KBM-7 (cell line): ENCODE data around the gene UBE2O.
A peak's percentile ranks its signal among the peaks of the same experiment; 100 is the strongest.
"Not testable (repeated sequence)": the region's sequence is repeated elsewhere in the genome, so short reads cannot be mapped to it uniquely, and the experiment has no call there.

Experiments
- DNase-seq: peaks from one replicate; pipeline ENCODE4 v3.0.0-alpha.2; 2015
- in situ Hi-C: fragments of 300-500 bp; cut with MboI; formaldehyde crosslinking; loops from 2 replicates; pipeline ENCODE4 v1.14.3; 2020; ENCODE audit warnings: low sequenced_read_pairs, low pct_unique_long_range_greater_than_20kb, mixed read lengths

UBE2O gene

GRCh38 chr17:76363107-76363842 lies 89.7 kb downstream of the UBE2O start:
- no peak for DNase-seq
- in situ Hi-C loops = no loop called here

- in situ Hi-C loops = no loop called here
Observed at GRCh38 chr17:76360461-76360860, 92.5 kb downstream of the UBE2O start.

GRCh38 chr17:76359776-76360175 lies 93.2 kb downstream of the UBE2O start:
- DNase-seq, in situ Hi-C loops: not testable (repeated sequence)

More at GRCh38 chr17:76360461-76360860, 92.5 kb downstream of the UBE2O start:
- no peak for DNase-seq

- no peak for DNase-seq
- in situ Hi-C loops = no loop called here
Observed at GRCh38 chr17:76359375-76359774, 93.6 kb downstream of the UBE2O start.

- no peak for DNase-seq
- in situ Hi-C loops = no loop called here
Observed at GRCh38 chr17:76357597-76358158, 95.3 kb downstream of the UBE2O start.

- in situ Hi-C loops = no loop called here
- DNase-seq = no peak
Observed at GRCh38 chr17:76356803-76357456, 96.0 kb downstream of the UBE2O start.

GRCh38 chr17:76354747-76355310 lies 98.1 kb downstream of the UBE2O start:
- in situ Hi-C loops = no loop called here

GRCh38 chr17:76354317-76354729 lies 98.6 kb downstream of the UBE2O start:
- DNase-seq = no peak
- in situ Hi-C loops = no loop called here

More at GRCh38 chr17:76354747-76355310, 98.1 kb downstream of the UBE2O start:
- peak; percentile 28 for DNase-seq

- peak; percentile 96 for DNase-seq
- in situ Hi-C loops = no loop called here
Observed at GRCh38 chr17:76353599-76354316, 99.2 kb downstream of the UBE2O start, which contains the start of gene PRPSAP1. TSS of gene PRPSAP1 (minus strand) at chr17:76353916. CDS start at chr17:76353703, 213 bp downstream.

- in situ Hi-C loops = no loop called here
- peak; percentile 31 for DNase-seq
Observed at GRCh38 chr17:76353004-76353598, 99.9 kb downstream of the UBE2O start.

GRCh38 chr17:76351526-76352071 lies 101.4 kb downstream of the UBE2O start:
- in situ Hi-C loops = no loop called here
- no peak for DNase-seq

GRCh38 chr17:76350463-76350862 lies 102.5 kb downstream of the UBE2O start:
- no peak for DNase-seq
- in situ Hi-C loops = no loop called here

GRCh38 chr17:76346936-76347335 lies 106.0 kb downstream of the UBE2O start:
- DNase-seq, in situ Hi-C loops: not testable (repeated sequence)

GRCh38 chr17:76345377-76345974 lies 107.5 kb downstream of the UBE2O start:
- DNase-seq = no peak
- in situ Hi-C loops = no loop called here

- no peak for DNase-seq
- in situ Hi-C loops = no loop called here
Observed at GRCh38 chr17:76343106-76343505, 109.8 kb downstream of the UBE2O start.

GRCh38 chr17:76341301-76341700 lies 111.7 kb downstream of the UBE2O start:
- in situ Hi-C loops = no loop called here
- DNase-seq = no peak
